ENCODE data around the gene CCRL2.

The CCRL2 gene

DNA sequence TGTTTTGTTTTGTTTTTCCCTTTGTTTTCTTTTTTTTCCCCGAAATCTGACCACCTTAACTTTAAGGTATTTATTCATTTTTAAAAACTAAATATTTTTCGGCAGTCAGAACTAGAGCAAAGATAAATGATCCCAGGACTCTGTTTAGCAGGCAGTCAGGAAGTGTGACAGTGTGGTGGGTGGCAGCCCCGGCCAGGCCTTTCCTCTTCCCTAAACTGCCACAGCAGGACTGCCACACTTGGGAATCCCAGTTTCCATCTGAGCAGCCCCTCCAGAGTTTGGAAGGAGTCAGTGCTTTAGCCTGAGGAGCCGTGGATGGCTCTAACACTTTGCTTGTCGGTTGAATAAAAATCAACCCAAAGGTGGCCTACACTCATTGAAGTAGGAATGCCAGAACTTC, 6.9 kb downstream of the CCRL2 start:
- TF ChIP-seq, protein P1, sequence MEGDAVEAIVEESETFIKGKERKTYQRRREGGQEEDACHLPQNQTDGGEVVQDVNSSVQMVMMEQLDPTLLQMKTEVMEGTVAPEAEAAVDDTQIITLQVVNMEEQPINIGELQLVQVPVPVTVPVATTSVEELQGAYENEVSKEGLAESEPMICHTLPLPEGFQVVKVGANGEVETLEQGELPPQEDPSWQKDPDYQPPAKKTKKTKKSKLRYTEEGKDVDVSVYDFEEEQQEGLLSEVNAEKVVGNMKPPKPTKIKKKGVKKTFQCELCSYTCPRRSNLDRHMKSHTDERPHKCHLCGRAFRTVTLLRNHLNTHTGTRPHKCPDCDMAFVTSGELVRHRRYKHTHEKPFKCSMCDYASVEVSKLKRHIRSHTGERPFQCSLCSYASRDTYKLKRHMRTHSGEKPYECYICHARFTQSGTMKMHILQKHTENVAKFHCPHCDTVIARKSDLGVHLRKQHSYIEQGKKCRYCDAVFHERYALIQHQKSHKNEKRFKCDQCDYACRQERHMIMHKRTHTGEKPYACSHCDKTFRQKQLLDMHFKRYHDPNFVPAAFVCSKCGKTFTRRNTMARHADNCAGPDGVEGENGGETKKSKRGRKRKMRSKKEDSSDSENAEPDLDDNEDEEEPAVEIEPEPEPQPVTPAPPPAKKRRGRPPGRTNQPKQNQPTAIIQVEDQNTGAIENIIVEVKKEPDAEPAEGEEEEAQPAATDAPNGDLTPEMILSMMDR (IDR thresholded peaks at IDR 0.05), result no peak
- Histone ChIP-seq H3K27ac (no peak overlapping the region), H3K4me3 (no peak overlapping the region)
- DNase-seq (ENCODE audit: low spot score), result peak; percentile 12

DNA sequence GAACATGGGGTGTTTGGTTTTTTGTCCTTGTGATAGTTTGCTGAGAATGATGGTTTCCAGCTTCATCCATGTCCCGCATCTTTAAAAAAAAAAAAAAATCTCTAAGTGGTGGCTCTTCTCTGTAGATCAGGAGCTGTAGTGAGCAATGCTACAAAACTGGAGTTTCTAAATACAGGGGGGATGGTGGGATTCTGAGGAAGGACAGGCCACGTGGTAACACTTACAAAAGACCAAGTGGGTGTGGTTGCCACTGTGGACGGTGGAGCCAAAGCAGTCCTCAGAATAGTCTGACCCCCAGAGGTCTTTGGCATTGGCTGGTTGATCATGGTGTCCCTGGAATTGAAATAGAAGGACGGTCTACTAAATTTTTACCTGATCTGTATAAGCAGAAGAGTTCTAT, 7.7 kb downstream of the CCRL2 start:
- H3K4me3 ChIP-seq, result no peak overlapping the region
- H3K27ac ChIP-seq, result no peak overlapping the region
- TF ChIP-seq, protein P1 (IDR thresholded peaks at IDR 0.05), result no peak
- no peak for DNase-seq (ENCODE audit: low spot score)

DNA sequence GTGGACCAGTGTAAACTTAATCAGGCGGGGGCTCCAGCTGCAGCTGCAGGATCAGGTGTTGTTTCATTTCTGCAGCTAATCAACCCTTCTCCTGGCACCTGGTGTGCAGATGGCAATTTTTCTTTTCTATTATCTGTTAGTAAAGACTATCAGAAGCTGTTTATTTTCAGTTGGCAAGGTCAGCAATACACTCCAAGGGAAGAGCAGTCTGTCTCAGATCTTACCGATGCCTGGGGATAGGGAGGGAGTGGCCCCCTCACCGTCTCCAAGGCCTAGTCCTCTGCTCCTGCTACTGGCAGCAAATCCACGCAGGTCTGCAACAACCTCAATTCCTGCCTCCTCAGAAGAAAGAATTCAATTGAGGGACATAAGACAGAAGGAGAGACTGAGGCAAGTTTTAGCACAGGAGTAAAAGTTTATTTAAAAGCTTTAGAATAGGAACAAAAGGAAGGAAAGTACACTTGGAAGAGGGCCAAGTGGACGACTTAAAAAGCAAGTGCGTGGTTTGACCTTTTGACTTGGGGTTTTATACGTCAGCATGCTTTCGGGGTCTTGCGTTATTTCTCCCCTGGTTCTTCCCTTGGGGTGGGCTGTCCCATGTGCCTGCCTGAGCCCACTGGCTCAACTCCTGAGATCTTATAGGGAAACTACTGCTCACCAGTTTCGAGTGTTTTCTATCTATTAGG, 9.2 kb downstream of the CCRL2 start:
- DNase-seq (ENCODE audit: low spot score), result peak; percentile 35
- H3K27ac ChIP-seq, result no peak overlapping the region
- TF ChIP-seq, protein P1 (IDR thresholded peaks at IDR 0.05), result no peak
- no peak overlapping the region for H3K4me3 ChIP-seq

DNA sequence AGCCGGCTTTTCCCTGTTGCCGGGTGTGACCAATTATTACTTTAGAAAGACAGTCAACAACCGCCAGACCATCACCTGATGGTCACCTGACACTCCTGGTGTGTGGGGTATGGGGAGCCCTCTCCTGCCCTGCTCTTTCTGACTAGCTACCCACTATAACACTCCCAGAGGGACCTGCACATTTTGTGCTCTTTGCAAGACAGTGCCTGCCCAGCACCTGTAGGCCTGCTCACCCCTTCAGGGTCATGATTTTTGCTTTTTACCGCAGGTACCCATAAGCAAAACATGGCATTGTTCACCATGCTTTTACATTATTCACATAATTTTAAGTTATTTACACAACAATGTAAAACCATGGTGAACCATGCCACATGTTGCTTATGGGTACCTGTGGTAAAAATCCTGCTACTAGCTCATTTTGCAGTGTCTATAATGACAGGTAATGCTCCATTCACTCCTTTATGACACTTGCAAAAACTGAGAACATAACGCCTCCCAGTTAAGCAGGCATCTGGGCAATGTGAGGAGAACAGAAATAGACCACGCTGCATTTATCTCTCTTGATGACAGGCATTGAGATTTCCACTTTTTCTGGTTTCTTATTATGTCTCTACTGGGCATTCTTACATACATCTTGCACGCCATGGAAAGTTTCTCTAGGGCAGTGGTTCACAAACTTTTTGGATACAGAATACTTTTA, 9.9 kb downstream of the CCRL2 start:
- TF ChIP-seq, protein P1 (IDR thresholded peaks at IDR 0.05), result no peak
- no peak overlapping the region for H3K27ac ChIP-seq
- H3K4me3 ChIP-seq, result no peak overlapping the region
- peak; percentile 7 for DNase-seq (ENCODE audit: low spot score)

DNA sequence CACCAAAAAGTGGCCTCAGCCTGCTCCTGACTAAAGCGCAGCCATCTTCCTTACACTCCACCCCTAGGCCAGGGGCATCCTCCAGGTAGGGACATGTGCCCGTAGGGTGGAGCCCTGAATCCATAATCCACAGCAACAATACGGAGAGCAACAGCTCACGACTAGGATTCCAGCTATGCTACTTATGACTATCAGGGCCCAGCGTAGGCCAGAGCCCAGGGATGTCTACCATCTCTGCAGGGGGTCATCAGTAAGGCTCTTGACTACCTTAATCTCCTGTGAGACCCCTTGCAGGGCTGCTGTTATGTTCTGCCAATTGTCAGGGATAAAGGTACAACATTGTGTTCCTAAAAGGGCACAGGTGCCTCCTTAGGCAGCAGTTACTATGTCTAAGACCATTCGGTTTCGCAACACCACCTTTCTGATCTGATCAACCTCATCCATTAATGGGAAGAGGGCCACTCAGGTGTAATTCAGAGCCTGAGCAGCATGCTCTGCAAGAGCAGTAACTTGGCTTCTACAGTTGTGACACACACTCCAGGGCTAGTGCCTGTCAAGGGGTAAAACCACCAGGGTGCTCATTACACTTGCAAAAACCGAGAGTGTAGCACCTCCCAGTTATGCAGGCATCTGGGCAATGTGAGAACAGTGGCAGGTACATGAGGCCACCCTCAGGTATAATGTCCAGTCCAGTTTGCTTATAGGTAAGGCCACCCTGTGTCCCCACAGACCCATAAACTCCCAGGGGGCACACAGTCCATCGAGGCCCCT, 11.0 kb downstream of the CCRL2 start:
- TF ChIP-seq, protein P1 (IDR thresholded peaks at IDR 0.05), result no peak
- DNase-seq (ENCODE audit: low spot score), result peak; percentile 45
- Histone ChIP-seq H3K4me3 (no peak overlapping the region), H3K27ac (no peak overlapping the region)

DNA sequence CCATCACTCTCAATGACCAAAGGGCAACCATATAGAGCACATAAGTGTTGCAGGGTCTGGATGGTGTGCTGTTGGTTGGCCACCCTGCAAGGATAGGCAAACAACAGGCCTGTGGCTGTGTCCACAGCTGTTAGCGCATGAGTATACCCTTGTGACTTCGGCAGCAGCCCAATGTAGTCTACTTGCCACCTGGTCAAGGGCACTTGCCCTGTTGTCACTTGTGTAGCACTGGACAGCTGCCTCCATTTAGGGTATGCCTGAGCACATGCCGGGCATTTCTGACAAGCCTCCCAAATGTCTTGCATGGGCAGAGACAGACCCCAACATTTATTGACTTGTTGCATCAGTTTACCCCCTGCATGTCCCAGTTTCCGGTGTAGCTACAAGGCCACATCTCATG, 12.8 kb downstream of the CCRL2 start:
- H3K4me3 ChIP-seq, result no peak overlapping the region
- H3K27ac ChIP-seq, result no peak overlapping the region
- TF ChIP-seq, protein P1 (IDR thresholded peaks at IDR 0.05), result no peak
- DNase-seq (ENCODE audit: low spot score), result peak; percentile 35

Data from coronary artery (tissue), 2 donors.